ENCODE measurements around the gene STK32B. TPM values are rescaled to one million over a fixed set of nuclear protein-coding genes. Genes with fewer than 3 reads are reported as not detected.

Gene STK32B
- total and polyA plus RNA-seq, 2 of the 8 experiments (the other 6 are each of a cell fraction or from before 2014, with no cell fraction given) = 2.3 to 2.5 TPM

GRCh38 chr4:5429747-5430146 lies 378.5 kb downstream of the STK32B start (continued):
- TF ChIP-seq ATF2 (IDR thresholded peaks at IDR 0.05; ENCODE audit: low read length) = no peak

Measured in H1 (cell line).